HG02642 (cell line): Measurements from ENCODE around the gene SPECC1.
"Not testable (repeated sequence)": the region's sequence is repeated elsewhere in the genome, so short reads cannot be mapped to it uniquely, and the experiment has no call there.

Experiments
- ATAC-seq: cut with Tn5 transposase; IDR thresholded peaks from one replicate; pipeline ENCODE4 v1.9.1; 2021; ENCODE audit warnings: mild to moderate bottlenecking; ENCODE audit not compliant: unreplicated experiment, poor library complexity

Gene SPECC1

GRCh38 chr17:20351405-20351804 lies 342.2 kb downstream of the SPECC1 start:
- not testable (repeated sequence) for ATAC-seq

- ATAC-seq, result not testable (repeated sequence)
These were observed 343.4 kb downstream of the SPECC1 start for GRCh38 chr17:20352567-20352966.

- ATAC-seq, result not testable (repeated sequence)
These were observed 354.7 kb downstream of the SPECC1 start for GRCh38 chr17:20363846-20364245.
